ENCODE measurements around the gene MAMDC4. TPM values are rescaled to one million over a fixed set of nuclear protein-coding genes. Genes with fewer than 3 reads are reported as not detected.
A peak's percentile ranks its signal among the peaks of the same experiment; 100 is the strongest.

Gene MAMDC4
- total and polyA plus RNA-seq, 2 of the 13 experiments (the other 11 are each of a cell fraction or from before 2014, with no cell fraction given): 6.0 to 6.8 TPM

DNA sequence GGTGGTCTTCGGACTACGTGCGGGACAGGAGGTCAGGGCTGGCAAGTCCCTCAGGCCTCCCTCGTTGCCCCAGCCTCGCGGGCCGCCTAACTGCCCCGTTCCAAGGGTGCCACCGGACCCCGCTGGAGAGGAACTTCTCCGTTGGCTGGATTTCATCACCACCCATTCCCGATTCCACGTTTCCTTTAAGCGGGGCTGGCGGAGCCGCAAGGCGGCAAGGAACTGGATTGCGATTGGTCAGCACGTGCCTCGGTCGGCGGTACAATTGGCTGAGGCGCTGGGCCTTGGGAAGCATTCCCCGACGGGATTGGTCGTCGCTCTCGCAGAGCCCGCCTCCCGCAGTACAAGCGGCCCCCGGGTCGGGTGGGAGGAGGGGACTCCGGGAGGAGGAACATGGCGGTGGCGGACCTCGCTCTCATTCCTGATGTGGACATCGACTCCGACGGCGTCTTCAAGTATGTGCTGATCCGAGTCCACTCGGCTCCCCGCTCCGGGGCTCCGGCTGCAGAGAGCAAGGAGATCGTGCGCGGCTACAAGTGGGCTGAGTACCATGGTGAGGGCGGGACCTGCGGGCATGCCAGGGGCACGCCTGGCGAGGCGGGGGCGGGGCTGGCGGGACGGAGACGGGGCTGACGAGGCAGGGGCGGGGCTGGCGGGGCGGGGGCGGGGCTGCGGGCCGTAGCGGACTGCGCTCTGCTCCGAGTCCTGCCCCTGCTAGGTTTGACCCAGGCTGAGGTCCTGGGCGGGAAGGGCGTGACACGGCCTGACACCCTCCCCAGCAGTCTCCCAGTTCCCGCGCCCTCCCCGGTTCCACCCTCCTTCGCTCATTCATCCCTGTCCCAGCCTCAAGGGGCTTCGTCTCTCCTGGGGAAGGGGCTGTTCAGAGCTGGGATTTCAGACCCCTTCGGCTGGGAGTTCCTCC is 2.8 kb upstream of the MAMDC4 start, which contains the start of gene PHPT1 (continued):
- TF ChIP-seq, protein P1, sequence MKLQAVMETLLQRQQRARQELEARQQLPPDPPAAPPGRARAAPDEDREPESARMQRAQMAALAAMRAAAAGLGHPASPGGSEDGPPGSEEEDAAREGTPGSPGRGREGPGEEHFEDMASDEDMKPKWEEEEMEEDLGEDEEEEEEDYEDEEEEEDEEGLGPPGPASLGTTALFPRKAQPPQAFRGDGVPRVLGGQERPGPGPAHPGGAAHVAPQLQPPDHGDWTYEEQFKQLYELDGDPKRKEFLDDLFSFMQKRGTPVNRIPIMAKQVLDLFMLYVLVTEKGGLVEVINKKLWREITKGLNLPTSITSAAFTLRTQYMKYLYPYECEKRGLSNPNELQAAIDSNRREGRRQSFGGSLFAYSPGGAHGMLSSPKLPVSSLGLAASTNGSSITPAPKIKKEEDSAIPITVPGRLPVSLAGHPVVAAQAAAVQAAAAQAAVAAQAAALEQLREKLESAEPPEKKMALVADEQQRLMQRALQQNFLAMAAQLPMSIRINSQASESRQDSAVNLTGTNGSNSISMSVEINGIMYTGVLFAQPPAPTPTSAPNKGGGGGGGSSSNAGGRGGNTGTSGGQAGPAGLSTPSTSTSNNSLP (IDR thresholded peaks at IDR 0.05; ENCODE audit: low read depth, low read length): no peak
- TF ChIP-seq ZSCAN25 (CRISPR knock-in tag; IDR thresholded peaks at IDR 0.05) (peak; percentile 73; the same call in 1 of the 2 replicates), CBX1 (IDR thresholded peaks at IDR 0.05; ENCODE audit: low read depth) (peak; percentile 84), ZFY (CRISPR knock-in tag; IDR thresholded peaks at IDR 0.05) (peak; percentile 63), ZNF460 (CRISPR knock-in tag; IDR thresholded peaks at IDR 0.05; ENCODE audit: borderline replicate concordance) (no peak), BRCA1 (CRISPR knock-in tag; IDR thresholded peaks at IDR 0.05) (peak; percentile 48; the same call in 1 of the 2 replicates), MEIS1 (CRISPR knock-in tag; IDR thresholded peaks at IDR 0.05; ENCODE audit: borderline replicate concordance) (0 out of 2 replicates have a peak, but pooled peaks have one; percentile 29), ZNF205 (CRISPR knock-in tag; IDR thresholded peaks at IDR 0.05) (0 out of 2 replicates have a peak, but pooled peaks have one; percentile 42), ZFP1 (CRISPR knock-in tag; IDR thresholded peaks at IDR 0.05) (peak; percentile 72; the same call in 1 of the 2 replicates)
- TF ChIP-seq, protein P2, sequence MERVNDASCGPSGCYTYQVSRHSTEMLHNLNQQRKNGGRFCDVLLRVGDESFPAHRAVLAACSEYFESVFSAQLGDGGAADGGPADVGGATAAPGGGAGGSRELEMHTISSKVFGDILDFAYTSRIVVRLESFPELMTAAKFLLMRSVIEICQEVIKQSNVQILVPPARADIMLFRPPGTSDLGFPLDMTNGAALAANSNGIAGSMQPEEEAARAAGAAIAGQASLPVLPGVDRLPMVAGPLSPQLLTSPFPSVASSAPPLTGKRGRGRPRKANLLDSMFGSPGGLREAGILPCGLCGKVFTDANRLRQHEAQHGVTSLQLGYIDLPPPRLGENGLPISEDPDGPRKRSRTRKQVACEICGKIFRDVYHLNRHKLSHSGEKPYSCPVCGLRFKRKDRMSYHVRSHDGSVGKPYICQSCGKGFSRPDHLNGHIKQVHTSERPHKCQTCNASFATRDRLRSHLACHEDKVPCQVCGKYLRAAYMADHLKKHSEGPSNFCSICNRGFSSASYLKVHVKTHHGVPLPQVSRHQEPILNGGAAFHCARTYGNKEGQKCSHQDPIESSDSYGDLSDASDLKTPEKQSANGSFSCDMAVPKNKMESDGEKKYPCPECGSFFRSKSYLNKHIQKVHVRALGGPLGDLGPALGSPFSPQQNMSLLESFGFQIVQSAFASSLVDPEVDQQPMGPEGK (CRISPR knock-in tag; IDR thresholded peaks at IDR 0.05): peak; percentile 82
- TF ChIP-seq, protein P3, sequence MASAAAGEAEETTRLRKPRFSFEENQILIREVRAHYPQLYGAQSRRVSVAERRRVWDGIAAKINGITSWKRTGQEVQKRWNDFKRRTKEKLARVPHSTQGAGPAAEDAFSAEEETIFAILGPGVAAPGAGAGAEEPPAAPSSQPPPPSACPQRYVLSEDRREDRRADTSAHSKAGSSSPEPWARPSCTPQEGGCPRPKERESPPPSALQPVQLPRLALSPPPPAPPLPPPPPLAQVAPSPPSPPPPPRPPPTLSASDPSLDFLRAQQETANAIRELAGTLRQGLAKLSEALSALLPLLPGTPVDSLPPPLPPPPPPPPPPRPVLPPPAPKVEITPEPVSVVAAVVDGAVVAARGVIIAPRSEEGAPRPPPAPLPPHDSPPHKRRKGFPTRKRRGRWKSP (CRISPR knock-in tag; IDR thresholded peaks at IDR 0.05): peak; percentile 76
- TF ChIP-seq, protein P4, sequence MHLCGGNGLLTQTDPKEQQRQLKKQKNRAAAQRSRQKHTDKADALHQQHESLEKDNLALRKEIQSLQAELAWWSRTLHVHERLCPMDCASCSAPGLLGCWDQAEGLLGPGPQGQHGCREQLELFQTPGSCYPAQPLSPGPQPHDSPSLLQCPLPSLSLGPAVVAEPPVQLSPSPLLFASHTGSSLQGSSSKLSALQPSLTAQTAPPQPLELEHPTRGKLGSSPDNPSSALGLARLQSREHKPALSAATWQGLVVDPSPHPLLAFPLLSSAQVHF (CRISPR knock-in tag; IDR thresholded peaks at IDR 0.05): no peak; the same call in 1 of the 2 replicates
- TF ChIP-seq, protein P5, sequence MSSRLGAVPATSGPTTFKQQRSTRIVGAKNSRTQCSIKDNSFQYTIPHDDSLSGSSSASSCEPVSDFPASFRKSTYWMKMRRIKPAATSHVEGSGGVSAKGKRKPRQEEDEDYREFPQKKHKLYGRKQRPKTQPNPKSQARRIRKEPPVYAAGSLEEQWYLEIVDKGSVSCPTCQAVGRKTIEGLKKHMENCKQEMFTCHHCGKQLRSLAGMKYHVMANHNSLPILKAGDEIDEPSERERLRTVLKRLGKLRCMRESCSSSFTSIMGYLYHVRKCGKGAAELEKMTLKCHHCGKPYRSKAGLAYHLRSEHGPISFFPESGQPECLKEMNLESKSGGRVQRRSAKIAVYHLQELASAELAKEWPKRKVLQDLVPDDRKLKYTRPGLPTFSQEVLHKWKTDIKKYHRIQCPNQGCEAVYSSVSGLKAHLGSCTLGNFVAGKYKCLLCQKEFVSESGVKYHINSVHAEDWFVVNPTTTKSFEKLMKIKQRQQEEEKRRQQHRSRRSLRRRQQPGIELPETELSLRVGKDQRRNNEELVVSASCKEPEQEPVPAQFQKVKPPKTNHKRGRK (CRISPR knock-in tag; IDR thresholded peaks at IDR 0.05): no peak
- TF ChIP-seq, protein P6, sequence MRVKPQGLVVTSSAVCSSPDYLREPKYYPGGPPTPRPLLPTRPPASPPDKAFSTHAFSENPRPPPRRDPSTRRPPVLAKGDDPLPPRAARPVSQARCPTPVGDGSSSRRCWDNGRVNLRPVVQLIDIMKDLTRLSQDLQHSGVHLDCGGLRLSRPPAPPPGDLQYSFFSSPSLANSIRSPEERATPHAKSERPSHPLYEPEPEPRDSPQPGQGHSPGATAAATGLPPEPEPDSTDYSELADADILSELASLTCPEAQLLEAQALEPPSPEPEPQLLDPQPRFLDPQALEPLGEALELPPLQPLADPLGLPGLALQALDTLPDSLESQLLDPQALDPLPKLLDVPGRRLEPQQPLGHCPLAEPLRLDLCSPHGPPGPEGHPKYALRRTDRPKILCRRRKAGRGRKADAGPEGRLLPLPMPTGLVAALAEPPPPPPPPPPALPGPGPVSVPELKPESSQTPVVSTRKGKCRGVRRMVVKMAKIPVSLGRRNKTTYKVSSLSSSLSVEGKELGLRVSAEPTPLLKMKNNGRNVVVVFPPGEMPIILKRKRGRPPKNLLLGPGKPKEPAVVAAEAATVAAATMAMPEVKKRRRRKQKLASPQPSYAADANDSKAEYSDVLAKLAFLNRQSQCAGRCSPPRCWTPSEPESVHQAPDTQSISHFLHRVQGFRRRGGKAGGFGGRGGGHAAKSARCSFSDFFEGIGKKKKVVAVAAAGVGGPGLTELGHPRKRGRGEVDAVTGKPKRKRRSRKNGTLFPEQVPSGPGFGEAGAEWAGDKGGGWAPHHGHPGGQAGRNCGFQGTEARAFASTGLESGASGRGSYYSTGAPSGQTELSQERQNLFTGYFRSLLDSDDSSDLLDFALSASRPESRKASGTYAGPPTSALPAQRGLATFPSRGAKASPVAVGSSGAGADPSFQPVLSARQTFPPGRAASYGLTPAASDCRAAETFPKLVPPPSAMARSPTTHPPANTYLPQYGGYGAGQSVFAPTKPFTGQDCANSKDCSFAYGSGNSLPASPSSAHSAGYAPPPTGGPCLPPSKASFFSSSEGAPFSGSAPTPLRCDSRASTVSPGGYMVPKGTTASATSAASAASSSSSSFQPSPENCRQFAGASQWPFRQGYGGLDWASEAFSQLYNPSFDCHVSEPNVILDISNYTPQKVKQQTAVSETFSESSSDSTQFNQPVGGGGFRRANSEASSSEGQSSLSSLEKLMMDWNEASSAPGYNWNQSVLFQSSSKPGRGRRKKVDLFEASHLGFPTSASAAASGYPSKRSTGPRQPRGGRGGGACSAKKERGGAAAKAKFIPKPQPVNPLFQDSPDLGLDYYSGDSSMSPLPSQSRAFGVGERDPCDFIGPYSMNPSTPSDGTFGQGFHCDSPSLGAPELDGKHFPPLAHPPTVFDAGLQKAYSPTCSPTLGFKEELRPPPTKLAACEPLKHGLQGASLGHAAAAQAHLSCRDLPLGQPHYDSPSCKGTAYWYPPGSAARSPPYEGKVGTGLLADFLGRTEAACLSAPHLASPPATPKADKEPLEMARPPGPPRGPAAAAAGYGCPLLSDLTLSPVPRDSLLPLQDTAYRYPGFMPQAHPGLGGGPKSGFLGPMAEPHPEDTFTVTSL (CRISPR knock-in tag; IDR thresholded peaks at IDR 0.05; ENCODE audit: borderline replicate concordance): 0 out of 2 replicates have a peak, but pooled peaks have one; percentile 46
